K562 (cell line): ENCODE results near the gene TSHZ1. TPM values are rescaled to one million over a fixed set of nuclear protein-coding genes. Genes with fewer than 3 reads are reported as not detected.
A peak's percentile ranks its signal among the peaks of the same experiment; 100 is the strongest.

ENCODE experiments used
- ATAC-seq: fragments of 200-7000 bp; cut with Tn5 transposase; 3 replicates; pipeline ENCODE4 v1.9.1; 2020; ENCODE audit warnings: moderate library complexity
- BruUV-seq: library from RNA; stranded (reverse); fragments of 400-500 nt; replicated peaks from 2 replicates; lab custom pipeline; 2021; lab: Mats Ljungman, UMichigan
- CTCF ChIA-PET: fragments of 300-600 bp; formaldehyde crosslinking; extraction: SDS; loops from one replicate; lab custom pipeline; 2021; ENCODE audit warnings: low intra/inter-chr PET ratio; lab: Yijun Ruan, JAX
- POLR2A ChIA-PET: fragments of 300-600, 350-650 bp; sonication (Branson Sonifier 250); formaldehyde crosslinking; extraction: SDS; loops from one replicate; lab custom pipeline; 2021; ENCODE audit warnings: antibody characterized with exemption, inconsistent platforms; lab: Yijun Ruan, JAX
- DNase-seq, 4 experiments: peaks; one replicate each; pipeline versions ENCODE4 v3.0.0 to v3.0.0-alpha.2; 2011 to 2018; ENCODE audit warnings: low spot score in 3 of 4, mixed read lengths in 3 of 4; ENCODE audit errors: extremely low read depth in 1 of 4
- FAIRE-seq: peaks from 2 replicates; lab custom pipeline; 2011; peaks lifted over from hg19 to GRCh38; lab: Jason Lieb, UNC
- H2AFZ ChIP-seq: 2 replicates; pipeline ENCODE4 v1.6.0; 2011; ENCODE audit warnings: low read depth, low read length, control low read depth, inconsistent platforms
- H3K27ac ChIP-seq: fragments of 200-600 bp; 3 replicates; pipeline ENCODE4 v1.8.0; 2011; ENCODE audit warnings: low read depth, mild to moderate bottlenecking, control low read depth, inconsistent platforms, low read length, moderate library complexity, mixed read lengths; ENCODE audit errors: extremely low read depth
- H3K27me3 ChIP-seq, 2 experiments: fragments of 300-600 bp in 1 of 2; 2 replicates in 1 of 2; 3 replicates in 1 of 2; pipeline versions ENCODE4 v1.6.0 to v1.8.0; 2011; ENCODE audit warnings: inconsistent platforms in 2 of 2, low read length in 2 of 2, mild to moderate bottlenecking in 1 of 2, mixed read lengths in 1 of 2, moderate library complexity in 1 of 2; ENCODE audit not compliant: control insufficient read depth in 2 of 2, insufficient read depth in 2 of 2
- H3K36me3 ChIP-seq: fragments of 300-600 bp; 3 replicates; pipeline ENCODE4 v1.8.0; 2011; ENCODE audit warnings: mild to moderate bottlenecking, low read length, inconsistent platforms; ENCODE audit not compliant: control insufficient read depth, insufficient read depth
- H3K4me1 ChIP-seq, 2 experiments: fragments of 200-600 bp in 1 of 2; replicated peaks in 1 of 2; 2 replicates in 1 of 2; 3 replicates in 1 of 2; pipeline versions ENCODE4 v1.5.1 to v1.8.0; 2011; ENCODE audit warnings: inconsistent platforms in 2 of 2, low read length in 2 of 2, mild to moderate bottlenecking in 1 of 2, mixed read lengths in 1 of 2, moderate library complexity in 1 of 2; ENCODE audit not compliant: control insufficient read depth in 2 of 2, insufficient read depth in 2 of 2
- H3K4me2 ChIP-seq: 2 replicates; pipeline ENCODE4 v1.6.1; 2011; ENCODE audit warnings: low read length, control low read depth, inconsistent platforms, mixed read lengths; ENCODE audit not compliant: insufficient read depth
- H3K4me3 ChIP-seq: fragments of 200-600 bp; sonication (generic), shearing (Covaris generic); 2 replicates; pipeline ENCODE4 v1.5.1; 2016; ENCODE audit warnings: control low read depth, inconsistent platforms
- H3K79me2 ChIP-seq: fragments of 200-600 bp; 3 replicates; pipeline ENCODE4 v1.8.0; 2011; ENCODE audit warnings: low read length, inconsistent platforms; ENCODE audit not compliant: control insufficient read depth, insufficient read depth
- H3K9ac ChIP-seq, 2 experiments: 2 replicates each; pipeline versions ENCODE4 v1.6.0 to v1.6.1; 2011; ENCODE audit warnings: low read depth in 2 of 2, low read length in 2 of 2, control low read depth in 1 of 2, inconsistent platforms in 1 of 2, mild to moderate bottlenecking in 1 of 2, mixed read lengths in 1 of 2; ENCODE audit not compliant: insufficient read depth in 1 of 2
- H3K9me1 ChIP-seq: one replicate; pipeline ENCODE4 v1.6.0; 2011; ENCODE audit warnings: inconsistent platforms, mild to moderate bottlenecking, low read length, moderate library complexity; ENCODE audit not compliant: control insufficient read depth, insufficient read depth
- H3K9me3 ChIP-seq: replicated peaks from 2 replicates; pipeline ENCODE4 v1.5.1; 2011; ENCODE audit warnings: low read depth, low read length, inconsistent platforms; ENCODE audit not compliant: control insufficient read depth, insufficient read depth
- H4K20me1 ChIP-seq: replicated peaks from 2 replicates; pipeline ENCODE4 v1.6.1; 2011; ENCODE audit warnings: low read length, inconsistent platforms, mixed read lengths; ENCODE audit not compliant: control insufficient read depth, insufficient read depth
- ARNT ChIP-seq, 2 experiments: fragments of 450-650 bp; IDR thresholded peaks; 2 replicates each; pipeline ENCODE4 v1.6.1; 2016; ENCODE audit warnings: mild to moderate bottlenecking in 1 of 2
- EP300 ChIP-seq: IDR thresholded peaks from 2 replicates; pipeline ENCODE4 v1.6.1; 2012; ENCODE audit warnings: low read length, improper control_type of control experiment
- HDAC3 ChIP-seq: fragments of 450-650 bp; IDR thresholded peaks from 2 replicates; pipeline ENCODE4 v1.6.1; 2018; ENCODE audit warnings: borderline replicate concordance, mild to moderate bottlenecking, moderate library complexity; ENCODE audit not compliant: partially characterized antibody
- HOMEZ ChIP-seq: fragments of 250-450 bp; sonication (Bioruptor Pico); IDR thresholded peaks from 2 replicates; pipeline ENCODE4 v1.4.0; 2020; ENCODE audit warnings: mild to moderate bottlenecking, moderate library complexity
- HSF4 ChIP-seq: fragments of 250-450 bp; sonication (Bioruptor Pico); IDR thresholded peaks from 2 replicates; pipeline ENCODE4 v2.1.2; 2022; ENCODE audit warnings: mild to moderate bottlenecking, moderate library complexity, borderline replicate concordance
- MEIS2 ChIP-seq: fragments of 450-650 bp; IDR thresholded peaks from 2 replicates; pipeline ENCODE4 v1.6.1; 2014; ENCODE audit warnings: mild to moderate bottlenecking; ENCODE audit not compliant: partially characterized antibody
- NCOA1 ChIP-seq: fragments of 450-650 bp; IDR thresholded peaks from 2 replicates; pipeline ENCODE4 v1.6.1; 2016; ENCODE audit warnings: low read depth
- SAFB ChIP-seq: fragments of 200-400 bp; formaldehyde crosslinking; IDR thresholded peaks from 2 replicates; pipeline ENCODE4 v1.6.1; 2017; ENCODE audit warnings: low read depth, low read length, borderline replicate concordance
- ZBTB1 ChIP-seq: sonication (generic); formaldehyde crosslinking; IDR thresholded peaks from 2 replicates; pipeline ENCODE4 v1.8.1; 2023; ENCODE audit warnings: missing genetic modification reagents, low read depth, mild to moderate bottlenecking, borderline replicate concordance
- ZBTB34 ChIP-seq: fragments of 250-450 bp; sonication (Bioruptor Pico); IDR thresholded peaks from 2 replicates; pipeline ENCODE4 v1.8.0; 2021; ENCODE audit warnings: mild to moderate bottlenecking, moderate library complexity
- ZNF175 ChIP-seq: fragments of 200-800 bp; sonication (Bioruptor generic); IDR thresholded peaks from 2 replicates; pipeline ENCODE4 v1.6.1; 2016; ENCODE audit warnings: low read depth, mild to moderate bottlenecking, missing genetic modification characterization, missing compliant biosample characterization
- ZNF239 ChIP-seq: fragments of 250-450 bp; sonication (Bioruptor Pico); IDR thresholded peaks from 2 replicates; pipeline ENCODE4 v1.4.0; 2020; ENCODE audit warnings: mild to moderate bottlenecking
- ZNF445 ChIP-seq: fragments of 250-450 bp; sonication (Bioruptor Pico); IDR thresholded peaks from 2 replicates; pipeline ENCODE4 v1.4.0; 2020; ENCODE audit warnings: low read depth, mild to moderate bottlenecking, moderate library complexity
- WGBS: fragments of 100-300 bp; shearing (Covaris generic); methylation state at CpG from one replicate; pipeline ENCODE4 v1.1.6; 2016; ENCODE audit warnings: low coverage, mixed read lengths; ENCODE audit not compliant: insufficient coverage; ENCODE audit errors: missing lambda C conversion rate; 5-methylcytosine and 5-hydroxymethylcytosine counted together
- in situ Hi-C: fragments of 300-500 bp; cut with MboI; formaldehyde crosslinking; loops from 4 replicates; pipeline ENCODE4 v1.15.0; 2018; ENCODE audit warnings: inconsistent platforms, mixed read lengths
- intact Hi-C: fragments of 100-400 bp; cut with micrococcal nuclease; formaldehyde crosslinking; loops from 2 replicates; pipeline ENCODE4 v1.14.2; 2022
- polyA plus RNA-seq, 8 experiments: library from polyadenylated mRNA; depleted of rRNA in 4 of 8; stranded (reverse) in 5 of 8; unstranded in 3 of 8; fragments of >200 nt; fragmentation: Nextera tagmentation in 2 of 8; fragmentation: Illumina TruSeq in 1 of 8; extraction: Ambion mirVana in 2 of 8; extraction: Trizol in 1 of 8; gene quantifications; 2 replicates each; pipeline versions ENCODE4 v1.2.1 to v1.2.3, GENCODE V29; 2011 to 2014; ENCODE audit warnings: inconsistent platforms in 1 of 8, missing spikeins in 1 of 8
- total RNA-seq, 7 experiments: library from RNA; depleted of rRNA in 6 of 7; stranded (reverse); fragments of >200 nt in 6 of 7; fragmentation: Illumina TruSeq in 2 of 7; extraction: Trizol in 2 of 7; gene quantifications; 2 replicates each; pipeline versions ENCODE4 v1.2.1 to v1.2.3, GENCODE V29; 2011 to 2021; ENCODE audit warnings: low replicate concordance in 1 of 7

The TSHZ1 gene
- total and polyA plus RNA-seq, 9 of the 15 experiments (the other 6 are each of a cell fraction or from before 2014, with no cell fraction given) = 1.1 to 7.2 (median 2.7) TPM

- no peaks in the 10 kb centered on the region for H3K36me3 ChIP-seq
- CTCF ChIA-PET = no interaction called here
- TF ChIP-seq ZBTB1 (CRISPR knock-in tag) (no peak), MEIS2 (peak; percentile 7)
- TF ChIP-seq, all 486 proteins: peak for 1
- Histone ChIP-seq H2AFZ (no peak overlapping the region), H3K9me3 (no peaks in the 10 kb centered on the region), H3K27ac (no peak overlapping the region), H3K27me3 (no peaks in the 10 kb centered on the region), H3K4me1 (peaks cover 17 to 18% of the 10 kb centered on the region in 2 experiments; a peak in 4 of 5 replicates), H3K79me2 (peaks cover 15% of the 10 kb centered on the region; the same call in 2 of the 3 replicates), H3K4me2 (no peak overlapping the region), H3K9ac (no peak overlapping the region), H3K4me3 (no peak overlapping the region), H3K9me1 (no peaks in the 10 kb centered on the region), H4K20me1 (no peaks in the 10 kb centered on the region)
- in situ Hi-C loops = no loop called here
- WGBS = 61% methylated on average over 4 of the region's 5 CpGs
- FAIRE-seq (no peak), ATAC-seq (no peak), DNase-seq (no peak)
- no TSS peak for BruUV-seq
- intact Hi-C loops = no loop called here
- POLR2A ChIA-PET = interaction anchor here (0.6 kb wide), 1 partner anchor 263 kb away, joined by 4 read pairs; no protein-coding TSS in a partner anchor
Measured at GRCh38 chr18:75213611-75214331, 3.2 kb downstream of the TSHZ1 start.

- no peak overlapping the region for H3K4me2 ChIP-seq
- FAIRE-seq (no peak), ATAC-seq (no peak), DNase-seq (no peak)
- peaks cover 17 to 18% of the 10 kb centered on the region in 2 experiments; a peak in 4 of 5 replicates for H3K4me1 ChIP-seq
- CTCF ChIA-PET = no interaction called here
- no peak overlapping the region for H3K9ac ChIP-seq
- no peak overlapping the region for H3K27ac ChIP-seq
- no peaks in the 10 kb centered on the region for H3K36me3 ChIP-seq
- H3K27me3 ChIP-seq = no peaks in the 10 kb centered on the region
- 92% methylated on average over 5 of the region's 5 CpGs for WGBS
- H3K79me2 ChIP-seq = peaks cover 14% of the 10 kb centered on the region; the same call in 2 of the 3 replicates
- H3K9me3 ChIP-seq = no peaks in the 10 kb centered on the region
- no peaks in the 10 kb centered on the region for H4K20me1 ChIP-seq
- no peak overlapping the region for H2AFZ ChIP-seq
- in situ Hi-C loops (no loop called here), intact Hi-C loops (no loop called here)
- no peak overlapping the region for H3K4me3 ChIP-seq
- no TSS peak for BruUV-seq
- POLR2A ChIA-PET = no interaction called here
- H3K9me1 ChIP-seq = no peaks in the 10 kb centered on the region
- no peak for TF ChIP-seq NCOA1
- no peak for TF ChIP-seq ZNF239 (CRISPR knock-in tag)
- TF ChIP-seq ARNT (IDR thresholded peaks at IDR 0.05) = no peak
- TF ChIP-seq ZNF445 (CRISPR knock-in tag) = no peak
- no peak for TF ChIP-seq SAFB
- TF ChIP-seq HDAC3 = no peak
- no peak for TF ChIP-seq HOMEZ (CRISPR knock-in tag)
- no peak for TF ChIP-seq HSF4
- no peak for TF ChIP-seq ZBTB34 (CRISPR knock-in tag)
- TF ChIP-seq ZNF175 (CRISPR knock-in tag) = no peak
- no peak for TF ChIP-seq EP300
Measured at GRCh38 chr18:75214332-75214690, 3.7 kb downstream of the TSHZ1 start.
